ENCODE measurements around the gene BIN1.

BIN1 gene

DNA sequence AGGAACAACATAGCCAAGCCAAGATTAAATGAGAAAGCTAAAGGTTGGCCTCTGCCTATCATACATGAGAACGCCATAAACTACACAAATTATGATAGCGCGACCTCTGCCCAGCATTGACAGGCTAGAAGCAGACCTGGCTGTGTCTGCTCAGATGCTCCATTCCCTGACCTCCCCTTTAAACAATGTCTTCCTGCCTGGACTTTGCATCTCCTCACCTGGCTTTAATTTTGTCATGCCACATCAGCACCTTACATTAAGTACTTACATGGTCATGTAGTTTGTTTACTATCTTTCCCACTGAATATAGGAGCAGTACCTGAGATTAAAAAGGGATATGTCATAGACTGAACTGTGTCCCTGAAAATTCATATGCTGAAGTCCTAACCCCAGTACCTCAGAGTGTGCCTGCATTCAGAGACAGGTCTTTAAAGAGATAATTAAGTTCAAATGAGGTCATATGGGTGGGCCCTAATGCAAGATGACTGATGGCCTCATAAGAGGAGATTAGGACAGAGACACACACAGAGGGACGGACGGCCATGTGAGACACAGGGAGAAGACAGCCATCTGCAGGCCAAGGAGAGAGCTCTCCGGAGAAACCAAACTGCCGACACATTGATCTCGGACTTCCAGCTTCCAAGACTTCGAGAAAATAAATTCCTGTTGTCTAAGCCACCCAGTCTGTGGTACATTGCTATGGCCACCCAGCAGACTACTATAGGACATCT, 103.7 kb downstream of the BIN1 start:
- Histone ChIP-seq H3K4me3 (ENCODE audit: insufficient read depth in 1 of 2, low read depth in 1 of 2, low read length in 2 of 2) (no peak overlapping the region), H4K91ac (ENCODE audit: low read length) (no peak overlapping the region), H3K23ac (ENCODE audit: low read length in 2 of 2) (no peak overlapping the region), H3K79me1 (replicated peaks; ENCODE audit: low read length, poor library complexity, severe bottlenecking) (no peaks in the 10 kb centered on the region), H2BK15ac (ENCODE audit: low read depth, poor library complexity, severe bottlenecking) (no peak overlapping the region), H3K4ac (ENCODE audit: low read depth in 1 of 2, low read length in 2 of 2) (no peak overlapping the region), H3K36me3 (ENCODE audit: control insufficient read depth in 1 of 2, insufficient read depth in 2 of 2, low read depth in 1 of 2, low read length in 2 of 2) (no peaks in the 10 kb centered on the region), H2BK120ac (ENCODE audit: low read depth, low read length) (no peak overlapping the region), H3K14ac (ENCODE audit: low read length in 2 of 2) (no peak overlapping the region), H2AK5ac (ENCODE audit: low read length, severe bottlenecking) (no peak overlapping the region), H3K27me3 (ENCODE audit: control insufficient read depth in 1 of 2, insufficient read depth in 1 of 2, low read length in 2 of 2) (no peaks in the 10 kb centered on the region), H3K9me3 (ENCODE audit: control insufficient read depth, low read length) (no peaks in the 10 kb centered on the region), H3K4me2 (ENCODE audit: low read length, poor library complexity, severe bottlenecking) (no peak overlapping the region), H3K4me1 (ENCODE audit: control insufficient read depth, insufficient read depth, low read depth, low read length) (no peaks in the 10 kb centered on the region), H3K18ac (ENCODE audit: low read depth in 1 of 2, low read length in 2 of 2) (no peak overlapping the region), H2AFZ (ENCODE audit: low read depth, low read length) (peak overlapping the region; percentile 73), H4K8ac (ENCODE audit: low read length) (no peak overlapping the region), H3K9ac (ENCODE audit: low read length) (no peak overlapping the region), H2BK12ac (ENCODE audit: low read length in 2 of 2) (no peak overlapping the region), H3K27ac (ENCODE audit: low read length, poor library complexity, severe bottlenecking) (no peak overlapping the region), H2BK5ac (ENCODE audit: low read depth, low read length, poor library complexity, severe bottlenecking) (no peak overlapping the region)
- DNase-seq = no peak
- 78% methylated on average over 9 of the region's 9 CpGs for WGBS

GRCh38 chr2:127001751-127002150, 105.2 kb downstream of the BIN1 start:
- WGBS = 93% methylated on average over 5 of the region's 5 CpGs
- no peaks in the 10 kb centered on the region for H3K27me3 ChIP-seq (ENCODE audit: control insufficient read depth in 1 of 2, insufficient read depth in 1 of 2, low read length in 2 of 2)
- H3K4me3 ChIP-seq (ENCODE audit: insufficient read depth in 1 of 2, low read depth in 1 of 2, low read length in 2 of 2) = no peak overlapping the region
- H3K14ac ChIP-seq (ENCODE audit: low read length in 2 of 2) = no peak overlapping the region
- no peak overlapping the region for H2AFZ ChIP-seq (ENCODE audit: low read depth, low read length)
- no peak overlapping the region for H3K23ac ChIP-seq (ENCODE audit: low read length in 2 of 2)
- H3K27ac ChIP-seq (ENCODE audit: low read length, poor library complexity, severe bottlenecking) = no peak overlapping the region
- no peak overlapping the region for H2AK5ac ChIP-seq (ENCODE audit: low read length, severe bottlenecking)
- H3K18ac ChIP-seq (ENCODE audit: low read depth in 1 of 2, low read length in 2 of 2) = no peak overlapping the region
- H3K4me1 ChIP-seq (ENCODE audit: control insufficient read depth, insufficient read depth, low read depth, low read length) = peaks cover 5% of the 10 kb centered on the region
- H3K79me1 ChIP-seq (replicated peaks; ENCODE audit: low read length, poor library complexity, severe bottlenecking) = no peaks in the 10 kb centered on the region
- no peak overlapping the region for H4K8ac ChIP-seq (ENCODE audit: low read length)
- no peaks in the 10 kb centered on the region for H3K9me3 ChIP-seq (ENCODE audit: control insufficient read depth, low read length)
- H3K9ac ChIP-seq (ENCODE audit: low read length) = no peak overlapping the region
- H2BK15ac ChIP-seq (ENCODE audit: low read depth, poor library complexity, severe bottlenecking) = no peak overlapping the region
- no peak overlapping the region for H4K91ac ChIP-seq (ENCODE audit: low read length)
- H3K4ac ChIP-seq (ENCODE audit: low read depth in 1 of 2, low read length in 2 of 2) = no peak overlapping the region
- no peak overlapping the region for H2BK12ac ChIP-seq (ENCODE audit: low read length in 2 of 2)
- no peak overlapping the region for H2BK5ac ChIP-seq (ENCODE audit: low read depth, low read length, poor library complexity, severe bottlenecking)
- no peaks in the 10 kb centered on the region for H3K36me3 ChIP-seq (ENCODE audit: control insufficient read depth in 1 of 2, insufficient read depth in 2 of 2, low read depth in 1 of 2, low read length in 2 of 2)
- no peak overlapping the region for H3K4me2 ChIP-seq (ENCODE audit: low read length, poor library complexity, severe bottlenecking)
- no peak overlapping the region for H2BK120ac ChIP-seq (ENCODE audit: low read depth, low read length)
- DNase-seq = no peak

DNA sequence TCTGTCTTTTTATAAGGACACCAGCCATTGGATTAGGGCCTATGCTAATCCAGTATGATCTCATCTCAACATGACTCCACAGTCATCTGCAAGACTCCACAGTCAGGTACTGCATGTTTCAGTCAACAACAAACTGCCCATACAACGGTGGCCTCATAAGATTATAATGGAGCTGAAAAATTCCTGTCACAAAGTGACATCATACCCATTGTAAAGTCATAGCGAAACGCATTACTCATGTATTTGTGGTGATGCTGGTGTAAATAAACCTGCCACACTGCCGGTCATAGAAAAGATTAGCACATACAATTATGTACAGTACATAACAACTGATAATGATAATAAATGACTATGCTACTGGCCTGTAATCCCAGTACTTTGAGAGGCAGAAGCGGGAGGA, 106.0 kb downstream of the BIN1 start:
- 73% methylated on average over 2 of the region's 5 CpGs for WGBS
- H2BK15ac ChIP-seq (ENCODE audit: low read depth, poor library complexity, severe bottlenecking) = no peak overlapping the region
- H3K9ac ChIP-seq (ENCODE audit: low read length) = no peak overlapping the region
- no peak overlapping the region for H3K23ac ChIP-seq (ENCODE audit: low read length in 2 of 2)
- H2AK5ac ChIP-seq (ENCODE audit: low read length, severe bottlenecking) = no peak overlapping the region
- no peaks in the 10 kb centered on the region for H3K79me1 ChIP-seq (replicated peaks; ENCODE audit: low read length, poor library complexity, severe bottlenecking)
- no peak overlapping the region for H3K4me2 ChIP-seq (ENCODE audit: low read length, poor library complexity, severe bottlenecking)
- H3K18ac ChIP-seq (ENCODE audit: low read depth in 1 of 2, low read length in 2 of 2) = no peak overlapping the region
- no peak overlapping the region for H3K4me3 ChIP-seq (ENCODE audit: insufficient read depth in 1 of 2, low read depth in 1 of 2, low read length in 2 of 2)
- no peak overlapping the region for H2BK12ac ChIP-seq (ENCODE audit: low read length in 2 of 2)
- H2BK5ac ChIP-seq (ENCODE audit: low read depth, low read length, poor library complexity, severe bottlenecking) = no peak overlapping the region
- peak; percentile 81 for DNase-seq
- H3K4ac ChIP-seq (ENCODE audit: low read depth in 1 of 2, low read length in 2 of 2) = no peak overlapping the region
- H3K14ac ChIP-seq (ENCODE audit: low read length in 2 of 2) = no peak overlapping the region
- no peak overlapping the region for H3K27ac ChIP-seq (ENCODE audit: low read length, poor library complexity, severe bottlenecking)
- no peak overlapping the region for H2BK120ac ChIP-seq (ENCODE audit: low read depth, low read length)
- no peaks in the 10 kb centered on the region for H3K27me3 ChIP-seq (ENCODE audit: control insufficient read depth in 1 of 2, insufficient read depth in 1 of 2, low read length in 2 of 2)
- H3K36me3 ChIP-seq (ENCODE audit: control insufficient read depth in 1 of 2, insufficient read depth in 2 of 2, low read depth in 1 of 2, low read length in 2 of 2) = no peaks in the 10 kb centered on the region
- H4K8ac ChIP-seq (ENCODE audit: low read length) = no peak overlapping the region
- H2AFZ ChIP-seq (ENCODE audit: low read depth, low read length) = no peak overlapping the region
- H3K4me1 ChIP-seq (ENCODE audit: control insufficient read depth, insufficient read depth, low read depth, low read length) = peaks cover 5% of the 10 kb centered on the region
- H4K91ac ChIP-seq (ENCODE audit: low read length) = no peak overlapping the region
- H3K9me3 ChIP-seq (ENCODE audit: control insufficient read depth, low read length) = no peaks in the 10 kb centered on the region

DNA sequence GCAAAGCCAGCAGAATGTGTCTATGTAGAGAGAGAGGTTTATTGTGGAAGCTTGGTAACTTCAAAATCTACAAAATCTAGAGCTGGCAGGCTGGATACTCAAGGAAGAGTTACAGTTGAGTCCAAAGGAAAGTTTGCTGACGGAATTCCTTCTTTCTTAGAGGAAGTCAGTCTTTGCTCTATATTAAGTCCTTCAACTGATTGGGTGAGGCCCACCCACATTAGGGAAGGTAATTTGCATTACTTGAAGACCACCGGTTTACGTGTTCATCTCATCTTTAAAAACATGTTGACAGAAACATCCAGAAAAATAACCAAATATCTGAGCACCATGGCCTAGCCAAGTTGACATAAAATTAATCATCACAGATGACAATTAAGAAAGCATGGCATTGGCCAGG, 106.8 kb downstream of the BIN1 start:
- no peak overlapping the region for H2BK15ac ChIP-seq (ENCODE audit: low read depth, poor library complexity, severe bottlenecking)
- H3K4ac ChIP-seq (ENCODE audit: low read depth in 1 of 2, low read length in 2 of 2) = no peak overlapping the region
- H3K23ac ChIP-seq (ENCODE audit: low read length in 2 of 2) = no peak overlapping the region
- H3K9ac ChIP-seq (ENCODE audit: low read length) = no peak overlapping the region
- no peak overlapping the region for H2BK120ac ChIP-seq (ENCODE audit: low read depth, low read length)
- no peak overlapping the region for H2BK5ac ChIP-seq (ENCODE audit: low read depth, low read length, poor library complexity, severe bottlenecking)
- H3K27ac ChIP-seq (ENCODE audit: low read length, poor library complexity, severe bottlenecking) = no peak overlapping the region
- H3K9me3 ChIP-seq (ENCODE audit: control insufficient read depth, low read length) = no peaks in the 10 kb centered on the region
- H4K91ac ChIP-seq (ENCODE audit: low read length) = no peak overlapping the region
- no peak overlapping the region for H3K4me3 ChIP-seq (ENCODE audit: insufficient read depth in 1 of 2, low read depth in 1 of 2, low read length in 2 of 2)
- H3K18ac ChIP-seq (ENCODE audit: low read depth in 1 of 2, low read length in 2 of 2) = no peak overlapping the region
- no peak overlapping the region for H2AK5ac ChIP-seq (ENCODE audit: low read length, severe bottlenecking)
- no peaks in the 10 kb centered on the region for H3K36me3 ChIP-seq (ENCODE audit: control insufficient read depth in 1 of 2, insufficient read depth in 2 of 2, low read depth in 1 of 2, low read length in 2 of 2)
- H3K79me1 ChIP-seq (replicated peaks; ENCODE audit: low read length, poor library complexity, severe bottlenecking) = no peaks in the 10 kb centered on the region
- no peak overlapping the region for H2AFZ ChIP-seq (ENCODE audit: low read depth, low read length)
- DNase-seq = no peak
- H4K8ac ChIP-seq (ENCODE audit: low read length) = no peak overlapping the region
- 75% methylated on average over 3 of the region's 3 CpGs for WGBS
- H2BK12ac ChIP-seq (ENCODE audit: low read length in 2 of 2) = no peak overlapping the region
- H3K27me3 ChIP-seq (ENCODE audit: control insufficient read depth in 1 of 2, insufficient read depth in 1 of 2, low read length in 2 of 2) = no peaks in the 10 kb centered on the region
- H3K4me2 ChIP-seq (ENCODE audit: low read length, poor library complexity, severe bottlenecking) = no peak overlapping the region
- H3K14ac ChIP-seq (ENCODE audit: low read length in 2 of 2) = no peak overlapping the region
- peaks cover 5% of the 10 kb centered on the region for H3K4me1 ChIP-seq (ENCODE audit: control insufficient read depth, insufficient read depth, low read depth, low read length)

Data from mesenchymal stem cell (in vitro differentiated cells and primary cell).